Esophagus muscularis mucosa (tissue), 4 donors: ENCODE measurements around the gene MAP4K5. TPM values are rescaled to one million over a fixed set of nuclear protein-coding genes. Genes with fewer than 3 reads are reported as not detected.

Experiments
- DNase-seq: peaks from one replicate; pipeline ENCODE4 v3.0.0-alpha.2; 2017; ENCODE audit errors: extremely low spot score
- H3K27ac ChIP-seq, 4 donors: fragments of 200-600 bp; sonication (generic); replicated peaks in 1 of 4; 1 replicate in 3 of 4; 2 replicates in 1 of 4; pipeline ENCODE4 v1.5.1; 2016 to 2019; ENCODE audit warnings: mild to moderate bottlenecking in 1 of 4
- H3K27me3 ChIP-seq, 4 donors: fragments of 200-600 bp; sonication (generic); one replicate each; pipeline versions ENCODE4 v1.5.1 to v1.6.0; 2016 to 2019
- H3K36me3 ChIP-seq, 4 donors: fragments of 200-600 bp; sonication (generic); one replicate each; pipeline ENCODE4 v1.5.1; 2016 to 2019
- H3K4me1 ChIP-seq, 4 donors: fragments of 200-600 bp; sonication (generic); one replicate each; pipeline ENCODE4 v1.5.1; 2016 to 2019
- H3K4me3 ChIP-seq, 4 donors: fragments of 200-600 bp; sonication (generic); 1 replicate in 2 of 4; 2 replicates in 2 of 4; pipeline ENCODE4 v1.5.1; 2016 to 2019; ENCODE audit warnings: mild to moderate bottlenecking in 4 of 4, moderate library complexity in 1 of 4
- H3K9me3 ChIP-seq, 4 donors: fragments of 200-600 bp; sonication (generic); 1 replicate in 3 of 4; 2 replicates in 1 of 4; pipeline ENCODE4 v1.5.1; 2016 to 2019
- EP300 ChIP-seq: sonication (generic); formaldehyde crosslinking; IDR thresholded peaks from one replicate; pipeline ENCODE4 v1.6.1; 2017; ENCODE audit warnings: antibody characterized with exemption
- POLR2A ChIP-seq: fragments of 450-650 bp; IDR thresholded peaks from one replicate; pipeline ENCODE4 v1.6.1; 2017; ENCODE audit warnings: antibody characterized with exemption, moderate library complexity, mild to moderate bottlenecking, low read depth
- POLR2AphosphoS5 ChIP-seq, 2 donors: sonication (generic); formaldehyde crosslinking; IDR thresholded peaks; one replicate each; pipeline ENCODE4 v1.6.1; 2017; ENCODE audit warnings: antibody characterized with exemption in 2 of 2
- WGBS: methylation state at CpG from one replicate; pipeline ENCODE4 v1.1.5; 2018; 5-methylcytosine and 5-hydroxymethylcytosine counted together
- intact Hi-C: fragments of 100-400 bp; cut with DNase I; formaldehyde crosslinking; loops from one replicate; pipeline ENCODE4 v1.15.1; 2023
- total RNA-seq, 4 donors: library from RNA; depleted of rRNA; stranded (reverse); fragments of >200 nt; gene quantifications; one replicate each; pipeline versions ENCODE4 v1.1.0 to v1.2.1, GENCODE V29; 2016
- TF ChIP-seq, protein P1 (sequence below), 3 experiments: fragments of 200-600 bp in 2 of 3; fragments of 450-650 bp in 1 of 3; sonication (generic) in 2 of 3; IDR thresholded peaks; one replicate each; pipeline ENCODE4 v1.5.1; 2017 to 2019; ENCODE audit warnings: antibody characterized with exemption in 3 of 3, mild to moderate bottlenecking in 2 of 3, moderate library complexity in 1 of 3

MAP4K5 gene
- total RNA-seq, 4 donors from 2014 or later, result 84.4 to 108 (median 91.2) TPM

DNA sequence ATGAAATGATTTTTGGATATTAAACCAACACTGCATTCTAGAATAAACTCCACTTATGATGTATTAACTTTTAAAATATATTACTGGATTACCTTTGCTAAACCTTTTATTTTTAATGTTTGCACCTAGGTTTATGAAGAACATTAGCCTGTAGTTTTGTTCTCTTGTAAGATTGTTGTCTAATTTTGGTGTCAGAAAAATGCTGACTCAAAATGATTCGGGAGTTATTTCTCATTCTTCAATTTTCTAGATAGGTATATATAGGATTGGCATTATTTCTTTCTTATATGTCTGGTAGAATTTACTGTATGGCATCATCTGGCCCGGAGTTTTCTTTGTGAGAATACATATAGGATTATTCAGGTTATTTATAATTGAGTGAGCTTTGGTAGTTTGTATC, 54.6 kb downstream of the MAP4K5 start:
- WGBS, result 95% methylated on average over 2 of the region's 2 CpGs
- H3K4me1 ChIP-seq, result no peaks in the 10 kb centered on the region
- no peak for DNase-seq
- no peaks in the 10 kb centered on the region for H3K27me3 ChIP-seq
- no peaks in the 10 kb centered on the region for H3K9me3 ChIP-seq
- intact Hi-C loops, result no loop called here
- H3K36me3 ChIP-seq, result peaks cover 15 to 41% (median 30%) of the 10 kb centered on the region in 4 donors
- no peak for TF ChIP-seq EP300
- no peak for TF ChIP-seq POLR2AphosphoS5 (IDR thresholded peaks at IDR 0.05)
- TF ChIP-seq, protein P1, sequence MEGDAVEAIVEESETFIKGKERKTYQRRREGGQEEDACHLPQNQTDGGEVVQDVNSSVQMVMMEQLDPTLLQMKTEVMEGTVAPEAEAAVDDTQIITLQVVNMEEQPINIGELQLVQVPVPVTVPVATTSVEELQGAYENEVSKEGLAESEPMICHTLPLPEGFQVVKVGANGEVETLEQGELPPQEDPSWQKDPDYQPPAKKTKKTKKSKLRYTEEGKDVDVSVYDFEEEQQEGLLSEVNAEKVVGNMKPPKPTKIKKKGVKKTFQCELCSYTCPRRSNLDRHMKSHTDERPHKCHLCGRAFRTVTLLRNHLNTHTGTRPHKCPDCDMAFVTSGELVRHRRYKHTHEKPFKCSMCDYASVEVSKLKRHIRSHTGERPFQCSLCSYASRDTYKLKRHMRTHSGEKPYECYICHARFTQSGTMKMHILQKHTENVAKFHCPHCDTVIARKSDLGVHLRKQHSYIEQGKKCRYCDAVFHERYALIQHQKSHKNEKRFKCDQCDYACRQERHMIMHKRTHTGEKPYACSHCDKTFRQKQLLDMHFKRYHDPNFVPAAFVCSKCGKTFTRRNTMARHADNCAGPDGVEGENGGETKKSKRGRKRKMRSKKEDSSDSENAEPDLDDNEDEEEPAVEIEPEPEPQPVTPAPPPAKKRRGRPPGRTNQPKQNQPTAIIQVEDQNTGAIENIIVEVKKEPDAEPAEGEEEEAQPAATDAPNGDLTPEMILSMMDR (IDR thresholded peaks at IDR 0.05), result no peak
- no peak for TF ChIP-seq POLR2A
- no peak overlapping the region for H3K27ac ChIP-seq
- no peak overlapping the region for H3K4me3 ChIP-seq

DNA sequence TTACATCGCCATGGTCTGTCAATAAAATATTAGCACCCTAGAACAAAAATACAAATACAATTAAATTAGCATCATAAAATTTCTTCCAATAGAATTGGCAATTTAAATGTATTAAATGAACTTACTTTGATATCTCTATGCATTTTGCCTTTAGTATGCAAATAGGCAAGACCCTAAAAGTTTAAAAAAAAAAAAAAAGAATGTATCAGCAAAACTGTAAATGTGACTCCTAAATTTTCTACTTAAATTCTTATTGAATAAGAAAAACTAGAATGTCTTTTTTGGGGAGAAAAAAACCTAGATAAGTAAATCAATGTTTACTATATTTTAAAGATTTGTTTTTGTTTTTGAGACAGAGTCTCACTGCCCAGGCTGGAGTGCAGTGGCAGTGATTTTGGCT, 56.2 kb downstream of the MAP4K5 start:
- H3K36me3 ChIP-seq, result peaks cover 29 to 47% (median 41%) of the 10 kb centered on the region in 4 donors
- no peak overlapping the region for H3K4me3 ChIP-seq
- H3K27me3 ChIP-seq, result no peaks in the 10 kb centered on the region
- H3K9me3 ChIP-seq, result peaks cover 0 to 15% (median 7%) of the 10 kb centered on the region in 4 donors
- DNase-seq, result no peak
- TF ChIP-seq POLR2A, result no peak
- no peak for TF ChIP-seq POLR2AphosphoS5 (IDR thresholded peaks at IDR 0.05)
- TF ChIP-seq, protein P1 (IDR thresholded peaks at IDR 0.05), result no peak
- no peak for TF ChIP-seq EP300
- 100% methylated on average over 1 of the region's 1 CpG for WGBS
- H3K27ac ChIP-seq, result no peak overlapping the region
- no peaks in the 10 kb centered on the region for H3K4me1 ChIP-seq
- intact Hi-C loops, result no loop called here

DNA sequence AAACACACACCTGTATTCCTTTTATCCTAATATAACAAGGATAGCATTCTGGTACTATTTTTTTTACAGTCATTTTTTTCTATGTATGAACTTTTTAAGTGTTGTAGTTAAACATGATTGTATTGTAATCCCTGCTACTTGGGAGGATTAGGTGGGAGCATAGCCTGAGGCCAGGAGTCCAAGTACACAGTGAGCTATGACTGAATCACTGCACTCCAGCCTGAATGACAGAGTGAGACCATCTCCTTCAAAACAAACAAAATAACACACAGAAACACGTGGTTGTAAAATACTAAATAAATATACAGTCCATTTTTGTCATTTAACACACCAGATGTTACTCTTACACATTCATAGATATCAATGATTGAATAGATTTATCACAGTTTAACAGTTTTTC, 56.9 kb downstream of the MAP4K5 start:
- Histone ChIP-seq H3K4me3 (no peak overlapping the region), H3K36me3 (peaks cover 31 to 53% (median 43%) of the 10 kb centered on the region in 4 donors), H3K9me3 (peaks cover 0 to 16% (median 7%) of the 10 kb centered on the region in 4 donors), H3K27me3 (no peaks in the 10 kb centered on the region), H3K4me1 (no peaks in the 10 kb centered on the region), H3K27ac (no peak overlapping the region)
- WGBS, result 32% methylated on average over 1 of the region's 1 CpG
- no peak for TF ChIP-seq POLR2A
- TF ChIP-seq, protein P1 (IDR thresholded peaks at IDR 0.05), result no peak
- no peak for TF ChIP-seq POLR2AphosphoS5 (IDR thresholded peaks at IDR 0.05)
- no peak for TF ChIP-seq EP300
- DNase-seq, result no peak
- intact Hi-C loops, result no loop called here

DNA sequence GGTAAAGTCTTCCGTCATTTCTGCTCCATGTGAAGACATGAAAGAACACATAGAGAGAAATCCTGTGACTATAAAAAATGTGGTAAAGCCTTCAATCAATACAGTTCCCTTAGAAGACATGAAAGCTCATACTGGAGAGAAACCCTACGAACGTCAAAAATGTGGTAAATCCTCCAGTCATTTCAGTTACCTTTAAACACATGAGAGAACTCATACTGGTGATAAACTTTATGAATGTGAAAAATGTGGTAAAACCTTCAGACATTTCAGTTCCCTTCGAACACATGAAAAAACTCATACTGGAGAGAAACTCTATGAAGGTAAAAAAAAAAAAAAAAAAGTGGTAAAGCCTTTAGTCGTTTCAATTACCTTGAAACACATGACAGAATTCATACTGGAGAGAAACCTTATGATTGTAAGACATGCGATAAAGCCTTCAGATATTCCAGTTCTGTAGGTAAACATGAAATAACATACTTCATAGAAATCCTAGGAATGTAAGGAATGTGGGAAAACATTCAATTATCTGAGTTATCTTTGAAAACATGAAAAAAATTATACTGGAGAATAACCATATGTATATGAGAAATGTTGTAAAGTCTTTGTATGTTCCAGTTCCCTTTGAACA, 60.4 kb downstream of the MAP4K5 start:
- WGBS, result 77% methylated on average over 6 of the region's 6 CpGs
- no peak overlapping the region for H3K27ac ChIP-seq
- no peak for DNase-seq
- intact Hi-C loops, result no loop called here
- H3K4me3 ChIP-seq, result no peak overlapping the region
- no peak for TF ChIP-seq POLR2A
- TF ChIP-seq, protein P1 (IDR thresholded peaks at IDR 0.05), result no peak
- no peak for TF ChIP-seq EP300
- no peak for TF ChIP-seq POLR2AphosphoS5 (IDR thresholded peaks at IDR 0.05)
- H3K4me1 ChIP-seq, result no peaks in the 10 kb centered on the region
- peaks cover 0 to 16% (median 7%) of the 10 kb centered on the region in 4 donors for H3K9me3 ChIP-seq
- H3K27me3 ChIP-seq, result no peaks in the 10 kb centered on the region
- peaks cover 35 to 80% (median 56%) of the 10 kb centered on the region in 4 donors for H3K36me3 ChIP-seq

DNA sequence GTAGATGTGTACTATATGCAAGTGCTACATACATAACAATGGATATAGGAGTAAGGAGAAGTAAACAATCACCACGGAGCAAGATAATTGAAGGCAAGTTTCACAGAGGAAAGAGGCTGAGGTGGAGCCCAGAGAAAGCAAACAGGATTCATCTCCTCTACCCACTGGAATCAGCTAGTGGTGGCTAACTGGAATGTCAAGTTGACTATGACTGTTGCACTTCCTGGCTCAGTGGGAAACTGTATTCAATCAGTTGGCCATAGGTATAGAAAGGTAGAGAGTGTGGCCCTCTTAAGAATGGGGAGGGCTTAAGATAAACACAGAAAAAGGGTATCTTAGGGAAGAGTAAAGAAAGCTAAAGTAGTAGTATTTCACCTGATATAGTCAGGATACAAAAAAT, 62.4 kb downstream of the MAP4K5 start:
- H3K36me3 ChIP-seq, result peaks cover 36 to 91% (median 63%) of the 10 kb centered on the region in 4 donors

More for the DNA sequence above, 62.4 kb downstream of the MAP4K5 start:
- H3K4me3 ChIP-seq, result no peak overlapping the region
- intact Hi-C loops, result no loop called here
- H3K27me3 ChIP-seq, result no peaks in the 10 kb centered on the region
- TF ChIP-seq, protein P1 (IDR thresholded peaks at IDR 0.05), result no peak
- TF ChIP-seq POLR2A (no peak), POLR2AphosphoS5 (IDR thresholded peaks at IDR 0.05) (no peak), EP300 (no peak)
- no peak overlapping the region for H3K27ac ChIP-seq
- no peak for DNase-seq
- WGBS, result 58% methylated on average over 1 of the region's 1 CpG
- peaks cover 0 to 16% (median 7%) of the 10 kb centered on the region in 4 donors for H3K9me3 ChIP-seq
- no peaks in the 10 kb centered on the region for H3K4me1 ChIP-seq
